Activated CD4-positive, alpha-beta memory T cell treated with anti-CD3 and anti-CD28 coated beads for 36 hours (primary cell): ENCODE measurements around the gene PRDM9. TPM values are rescaled to one million over a fixed set of nuclear protein-coding genes. Genes with fewer than 3 reads are reported as not detected.
"Not testable (repeated sequence)": the region's sequence is repeated elsewhere in the genome, so short reads cannot be mapped to it uniquely, and the experiment has no call there.

Experiments used
- CTCF ChIA-PET: fragments of 350-600 bp; sonication (Branson Sonifier 250); formaldehyde crosslinking; loops from one replicate; lab custom pipeline; 2021; ENCODE audit warnings: antibody characterized with exemption, inconsistent platforms; lab: Charles Lee
- POLR2A ChIA-PET: fragments of 350-600 bp; sonication (Branson Sonifier 250); formaldehyde crosslinking; loops from one replicate; lab custom pipeline; 2021; ENCODE audit warnings: antibody characterized with exemption; lab: Charles Lee
- DNase-seq: peaks from one replicate; pipeline ENCODE4 v3.0.0-alpha.2; 2020
- H3K27ac Mint-ChIP-seq: one replicate; pipeline ENCODE4 v1.8.0; 2021; ENCODE audit warnings: mixed read lengths
- H3K27me3 Mint-ChIP-seq: one replicate; pipeline ENCODE4 v1.8.0; 2021; ENCODE audit warnings: mixed read lengths
- H3K36me3 Mint-ChIP-seq: one replicate; pipeline ENCODE4 v1.8.0; 2021; ENCODE audit warnings: mixed read lengths
- H3K4me1 Mint-ChIP-seq: one replicate; pipeline ENCODE4 v1.8.0; 2021; ENCODE audit warnings: low read depth, mixed read lengths
- H3K4me3 Mint-ChIP-seq: one replicate; pipeline ENCODE4 v1.8.0; 2021; ENCODE audit warnings: mild to moderate bottlenecking, mixed read lengths
- H3K9me3 Mint-ChIP-seq: one replicate; pipeline ENCODE4 v1.8.0; 2021; ENCODE audit warnings: mixed read lengths
- intact Hi-C: fragments of 100-400 bp; cut with micrococcal nuclease; formaldehyde crosslinking; loops from one replicate; pipeline ENCODE4 v1.15.1; 2023
- total RNA-seq, 2 experiments: library from RNA; stranded (reverse); gene quantifications; one replicate each; pipeline ENCODE4 v1.2.3, GENCODE V29; 2021

Gene PRDM9
- total RNA-seq, 2 experiments from 2014 or later: not detected

- no peaks in the 10 kb centered on the region for H3K4me1 Mint-ChIP-seq
- intact Hi-C loops: no loop called here
- H3K27ac Mint-ChIP-seq: no peak overlapping the region
- no peak for DNase-seq
- peaks cover 35% of the 10 kb centered on the region for H3K9me3 Mint-ChIP-seq
- POLR2A ChIA-PET: no interaction called here
- no peak overlapping the region for H3K4me3 Mint-ChIP-seq
- H3K27me3 Mint-ChIP-seq: no peaks in the 10 kb centered on the region
- CTCF ChIA-PET: interaction anchor here (0.9 kb wide), 1 partner anchor 9 kb away, joined by 3 read pairs; no protein-coding TSS in a partner anchor
- H3K36me3 Mint-ChIP-seq: no peaks in the 10 kb centered on the region
Measured at GRCh38 chr5:23490993-23491392, 16.4 kb upstream of the PRDM9 start.

DNA sequence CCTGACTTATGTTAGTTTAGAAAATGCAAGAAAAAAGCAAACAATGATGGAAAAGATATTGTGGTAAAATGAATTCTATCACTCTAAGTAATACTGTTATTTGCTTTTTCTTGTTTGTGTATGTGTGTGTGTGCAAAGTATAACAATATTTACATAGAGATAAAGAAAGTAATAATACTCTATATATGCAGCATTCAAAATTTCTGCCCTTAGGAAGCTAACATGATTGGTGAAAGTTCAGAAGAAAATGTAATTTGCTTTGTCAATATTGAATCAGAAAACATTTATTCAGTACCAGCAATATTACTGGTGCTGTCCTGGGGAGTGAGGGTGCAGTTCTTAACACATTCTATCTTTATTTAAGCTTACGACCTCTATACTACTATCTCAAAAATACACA, 12.9 kb upstream of the PRDM9 start:
- H3K27ac Mint-ChIP-seq: no peak overlapping the region
- H3K4me3 Mint-ChIP-seq: no peak overlapping the region
- CTCF ChIA-PET: no interaction called here

GRCh38 chr5:23496576-23496975, 10.8 kb upstream of the PRDM9 start:
- CTCF ChIA-PET: no interaction called here
- H3K36me3 Mint-ChIP-seq: no peaks in the 10 kb centered on the region
- intact Hi-C loops: no loop called here
- H3K9me3 Mint-ChIP-seq: peaks cover 25% of the 10 kb centered on the region
- H3K4me3 Mint-ChIP-seq: no peak overlapping the region
- POLR2A ChIA-PET: interaction anchor here (0.6 kb wide), 1 partner anchor 234 kb away, joined by 3 read pairs; no protein-coding TSS in a partner anchor
- no peaks in the 10 kb centered on the region for H3K27me3 Mint-ChIP-seq
- no peaks in the 10 kb centered on the region for H3K4me1 Mint-ChIP-seq
- H3K27ac Mint-ChIP-seq: no peak overlapping the region
- no peak for DNase-seq

More for the DNA sequence above, 12.9 kb upstream of the PRDM9 start:
- H3K9me3 Mint-ChIP-seq: peaks cover 26% of the 10 kb centered on the region
- intact Hi-C loops: no loop called here
- POLR2A ChIA-PET: no interaction called here
- no peaks in the 10 kb centered on the region for H3K36me3 Mint-ChIP-seq
- no peaks in the 10 kb centered on the region for H3K27me3 Mint-ChIP-seq
- H3K4me1 Mint-ChIP-seq: no peaks in the 10 kb centered on the region
- no peak for DNase-seq

GRCh38 chr5:23506329-23507236, 826 bp upstream of the PRDM9 start:
- intact Hi-C loops: no loop called here
- Mint-ChIP-seq H3K27me3 (no peaks in the 10 kb centered on the region), H3K27ac (no peak overlapping the region), H3K4me1 (no peaks in the 10 kb centered on the region), H3K36me3 (no peaks in the 10 kb centered on the region), H3K9me3 (peaks cover 24% of the 10 kb centered on the region), H3K4me3 (no peak overlapping the region)
- POLR2A ChIA-PET: no interaction called here
- CTCF ChIA-PET: no interaction called here
- DNase-seq: no peak

DNA sequence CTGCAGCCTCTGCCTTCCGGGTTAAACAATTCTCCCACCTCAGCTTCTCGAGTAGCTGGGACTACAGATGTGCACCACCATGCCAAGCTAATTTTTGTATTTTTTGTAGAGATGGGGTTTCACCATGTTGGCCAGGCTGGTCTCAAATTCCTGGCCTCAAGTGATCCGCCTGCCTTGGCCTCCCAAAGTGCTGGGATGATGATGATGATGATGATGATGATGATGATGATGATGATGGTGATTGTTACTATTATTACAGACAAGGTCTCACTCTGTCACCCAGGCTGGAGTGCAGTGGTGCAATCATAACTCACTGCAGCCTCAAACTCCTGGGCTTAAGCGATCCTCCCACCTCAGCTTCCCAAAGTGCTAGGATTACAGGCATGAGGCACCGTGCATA, 3.0 kb downstream of the PRDM9 start:
- H3K27me3 Mint-ChIP-seq, POLR2A ChIA-PET, H3K4me3 Mint-ChIP-seq, H3K36me3 Mint-ChIP-seq, H3K27ac Mint-ChIP-seq, H3K4me1 Mint-ChIP-seq, intact Hi-C loops, CTCF ChIA-PET, DNase-seq: not testable (repeated sequence)
- peaks cover 28% of the 10 kb centered on the region for H3K9me3 Mint-ChIP-seq

DNA sequence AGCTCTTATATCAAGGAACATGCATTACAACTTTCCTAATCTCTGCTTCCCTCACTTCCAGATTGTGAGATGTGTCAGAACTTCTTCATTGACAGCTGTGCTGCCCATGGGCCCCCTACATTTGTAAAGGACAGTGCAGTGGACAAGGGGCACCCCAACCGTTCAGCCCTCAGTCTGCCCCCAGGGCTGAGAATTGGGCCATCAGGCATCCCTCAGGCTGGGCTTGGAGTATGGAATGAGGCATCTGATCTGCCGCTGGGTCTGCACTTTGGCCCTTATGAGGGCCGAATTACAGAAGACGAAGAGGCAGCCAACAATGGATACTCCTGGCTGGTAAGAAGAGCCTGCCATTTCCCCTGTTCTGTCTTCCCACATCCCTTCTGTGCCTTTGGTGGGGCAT, 15.1 kb downstream of the PRDM9 start:
- Mint-ChIP-seq H3K4me1 (no peaks in the 10 kb centered on the region), H3K4me3 (no peak overlapping the region), H3K27ac (no peak overlapping the region), H3K9me3 (peaks cover 13% of the 10 kb centered on the region), H3K27me3 (no peaks in the 10 kb centered on the region), H3K36me3 (no peaks in the 10 kb centered on the region)
- CTCF ChIA-PET: no interaction called here
- POLR2A ChIA-PET: no interaction called here
- intact Hi-C loops: no loop called here
- no peak for DNase-seq

- Mint-ChIP-seq H3K4me3 (no peak overlapping the region), H3K36me3 (no peaks in the 10 kb centered on the region), H3K9me3 (peaks cover 13% of the 10 kb centered on the region), H3K4me1 (no peaks in the 10 kb centered on the region), H3K27ac (no peak overlapping the region), H3K27me3 (no peaks in the 10 kb centered on the region)
- intact Hi-C loops: no loop called here
- no peak for DNase-seq
- CTCF ChIA-PET: no interaction called here
- POLR2A ChIA-PET: no interaction called here
Measured at GRCh38 chr5:23523031-23523430, 15.6 kb downstream of the PRDM9 start.

DNA sequence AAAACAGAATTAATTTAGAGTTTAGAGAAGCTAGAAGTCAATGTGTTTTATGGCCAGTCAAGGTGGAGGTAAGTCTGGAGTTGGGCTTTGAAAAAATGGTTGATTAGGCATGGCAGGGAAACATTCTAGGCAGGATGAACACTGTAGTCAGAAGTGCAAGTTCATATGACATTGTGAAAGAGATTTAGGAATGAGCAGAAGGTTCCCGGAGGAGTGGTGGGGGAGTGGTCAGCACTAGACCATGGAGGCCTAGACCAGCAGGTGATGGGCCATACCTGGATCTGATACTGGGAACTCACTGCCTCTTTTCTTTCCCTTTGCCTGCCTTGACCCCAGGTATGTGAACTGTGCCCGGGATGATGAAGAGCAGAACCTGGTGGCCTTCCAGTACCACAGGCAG, 16.6 kb downstream of the PRDM9 start:
- ChIA-PET POLR2A (no interaction called here), CTCF (no interaction called here)
- no peak for DNase-seq
- H3K27me3 Mint-ChIP-seq: no peaks in the 10 kb centered on the region
- no peaks in the 10 kb centered on the region for H3K36me3 Mint-ChIP-seq
- H3K27ac Mint-ChIP-seq: no peak overlapping the region
- H3K9me3 Mint-ChIP-seq: peaks cover 10% of the 10 kb centered on the region
- H3K4me1 Mint-ChIP-seq: no peaks in the 10 kb centered on the region
- no peak overlapping the region for H3K4me3 Mint-ChIP-seq
- intact Hi-C loops: no loop called here

DNA sequence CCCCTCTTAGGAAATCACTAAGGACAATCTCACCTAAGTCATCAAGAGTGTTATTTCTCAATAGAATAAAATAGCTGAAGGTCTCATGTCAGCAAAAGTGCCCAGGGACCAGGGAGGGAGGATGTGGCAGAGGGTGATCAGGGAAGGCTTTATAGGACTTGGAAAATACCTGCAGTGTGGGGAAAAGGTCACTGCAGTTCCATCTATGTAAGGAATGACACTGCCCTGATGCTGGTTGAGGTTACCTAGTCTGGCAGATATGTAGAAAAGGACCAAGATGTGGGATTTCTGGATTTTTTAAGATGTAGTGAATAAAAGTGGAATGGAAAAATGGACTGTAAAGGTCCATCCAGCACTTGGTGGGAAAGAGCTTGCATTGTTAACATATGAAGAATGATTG, 18.3 kb downstream of the PRDM9 start:
- ChIA-PET POLR2A (no interaction called here), CTCF (no interaction called here)
- intact Hi-C loops: no loop called here
- Mint-ChIP-seq H3K9me3 (peaks cover 16% of the 10 kb centered on the region), H3K36me3 (no peaks in the 10 kb centered on the region), H3K27me3 (no peaks in the 10 kb centered on the region), H3K4me3 (no peak overlapping the region), H3K4me1 (no peaks in the 10 kb centered on the region), H3K27ac (no peak overlapping the region)
- DNase-seq: no peak

- H3K27ac Mint-ChIP-seq, POLR2A ChIA-PET, H3K4me1 Mint-ChIP-seq, H3K4me3 Mint-ChIP-seq, H3K27me3 Mint-ChIP-seq, DNase-seq, CTCF ChIA-PET, H3K36me3 Mint-ChIP-seq, intact Hi-C loops: not testable (repeated sequence)
- H3K9me3 Mint-ChIP-seq: peaks cover 17% of the 10 kb centered on the region
Measured at GRCh38 chr5:23526616-23527015, 19.2 kb downstream of the PRDM9 start.

GRCh38 chr5:23527216-23527920, 20.0 kb downstream of the PRDM9 start:
- H3K36me3 Mint-ChIP-seq, H3K4me1 Mint-ChIP-seq, POLR2A ChIA-PET, H3K27ac Mint-ChIP-seq, intact Hi-C loops, H3K4me3 Mint-ChIP-seq, CTCF ChIA-PET, H3K27me3 Mint-ChIP-seq, DNase-seq: not testable (repeated sequence)
- peaks cover 19% of the 10 kb centered on the region for H3K9me3 Mint-ChIP-seq

- intact Hi-C loops: no loop called here
- ChIA-PET CTCF (no interaction called here), POLR2A (no interaction called here)
- H3K36me3 Mint-ChIP-seq: no peaks in the 10 kb centered on the region
- no peaks in the 10 kb centered on the region for H3K4me1 Mint-ChIP-seq
- no peaks in the 10 kb centered on the region for H3K27me3 Mint-ChIP-seq
- DNase-seq: no peak
- H3K27ac Mint-ChIP-seq: no peak overlapping the region
- peaks cover 18% of the 10 kb centered on the region for H3K9me3 Mint-ChIP-seq
- no peak overlapping the region for H3K4me3 Mint-ChIP-seq
Measured at GRCh38 chr5:23528677-23529076, 21.3 kb downstream of the PRDM9 start.
